ENCODE data around the gene KCTD21. TPM values are rescaled to one million over a fixed set of nuclear protein-coding genes. Genes with fewer than 3 reads are reported as not detected.

The KCTD21 gene
- total RNA-seq, 1 donor from 2014 or later, result 14.1 TPM

DNA sequence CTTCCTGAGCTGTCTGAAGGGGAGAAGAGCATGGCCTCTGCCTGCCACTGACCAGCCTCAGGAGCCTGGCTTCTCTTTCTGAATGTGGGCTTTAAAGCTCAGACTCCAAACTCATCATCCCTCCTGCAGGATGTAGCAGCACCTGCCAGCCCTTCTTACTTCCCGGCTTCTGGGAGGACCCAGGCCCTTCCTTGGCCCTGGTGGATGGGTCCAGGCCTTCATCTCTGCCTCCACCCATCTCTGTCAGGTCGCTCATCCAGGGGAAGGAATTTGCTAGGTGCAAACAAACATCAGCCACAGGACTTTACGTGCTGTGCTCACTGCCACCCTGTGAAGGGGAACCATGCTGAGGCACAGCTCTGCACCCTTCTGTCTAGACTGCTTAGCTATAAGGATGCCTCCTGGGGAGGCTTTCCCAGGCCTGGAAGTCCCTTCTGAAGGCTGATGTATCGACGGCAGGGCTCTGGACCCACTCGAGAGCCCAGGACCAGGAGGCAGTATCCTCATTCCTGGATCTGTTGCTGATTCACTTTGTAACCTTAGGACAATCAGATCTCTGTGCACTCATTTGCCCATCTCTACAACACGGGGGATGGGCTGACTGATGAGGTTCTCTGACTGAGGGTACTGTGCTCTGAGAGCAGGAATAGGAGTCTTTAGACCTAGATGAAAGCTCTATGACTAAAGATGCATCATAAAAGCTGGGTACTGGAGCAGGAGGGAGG, 31.2 kb upstream of the KCTD21 start:
- intact Hi-C loops (cut with micrococcal nuclease), result no loop called here

- intact Hi-C loops (cut with micrococcal nuclease), result no loop called here
These were observed 30.5 kb upstream of the KCTD21 start for GRCh38 chr11:78218707-78219492.

GRCh38 chr11:78217650-78218541, 29.5 kb upstream of the KCTD21 start:
- intact Hi-C loops (cut with micrococcal nuclease), result no loop called here

- intact Hi-C loops (cut with micrococcal nuclease), result no loop called here
These were observed 28.3 kb upstream of the KCTD21 start for GRCh38 chr11:78216571-78217287.

DNA sequence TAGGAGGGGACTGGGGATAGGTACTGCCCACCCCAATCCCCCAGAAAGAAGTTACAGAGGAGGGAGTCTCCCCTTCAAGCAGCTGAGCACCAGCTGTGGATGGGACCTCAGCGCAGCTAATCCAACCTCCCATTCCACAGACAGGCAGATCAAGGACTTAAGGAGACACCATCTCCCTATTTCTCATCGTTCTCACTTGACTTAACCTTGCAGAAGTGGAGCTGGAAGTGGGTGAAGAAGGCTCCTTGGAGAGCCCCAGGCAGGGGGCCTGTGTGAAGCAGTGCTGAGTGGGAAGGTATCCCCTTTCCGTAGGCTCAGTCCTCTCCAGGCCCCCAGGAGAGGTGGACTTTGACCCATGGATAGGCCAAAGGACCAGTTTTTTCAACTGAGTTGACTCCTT, 27.6 kb upstream of the KCTD21 start:
- intact Hi-C loops (cut with micrococcal nuclease), result no loop called here

- intact Hi-C loops (cut with micrococcal nuclease), result no loop called here
These were observed 26.1 kb upstream of the KCTD21 start for GRCh38 chr11:78214331-78215194.

DNA sequence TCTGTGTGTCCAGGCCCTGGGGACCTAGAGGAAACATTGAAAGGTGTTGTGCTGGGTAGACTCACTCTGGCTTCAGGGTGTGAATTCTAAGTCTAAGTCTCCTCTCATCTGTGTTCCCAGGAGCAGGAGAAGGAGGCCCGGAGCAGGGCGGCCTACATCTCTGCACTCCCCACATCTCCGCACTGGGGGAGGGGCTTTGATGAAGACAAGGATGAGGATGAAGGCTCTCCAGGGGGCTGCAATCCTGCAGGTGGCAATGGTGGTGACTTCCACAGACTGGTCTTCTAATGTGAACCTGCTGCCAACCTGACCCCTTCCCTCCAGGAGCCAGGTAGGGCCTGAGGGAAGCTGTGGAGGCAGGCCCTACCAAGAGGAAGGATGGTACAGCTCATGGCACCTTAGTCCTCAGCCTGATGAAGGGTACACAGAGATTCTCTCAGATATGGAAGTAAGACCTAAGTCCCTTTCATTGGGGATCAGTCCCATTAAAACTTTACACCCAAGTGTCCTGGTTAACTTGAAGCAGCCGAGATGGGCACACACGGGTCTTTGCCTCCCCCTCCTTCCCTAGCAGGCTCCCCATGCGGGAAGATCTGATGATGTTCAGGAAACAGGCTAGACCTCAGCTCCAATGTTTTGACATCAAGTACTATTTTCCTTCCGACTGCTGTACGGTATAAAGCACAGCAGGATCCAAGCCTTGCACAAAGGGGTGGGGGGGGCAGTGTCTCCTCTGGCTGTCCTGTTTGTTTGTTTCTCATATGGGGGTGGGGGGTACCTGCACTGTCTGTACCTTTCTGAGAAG, 25.3 kb upstream of the KCTD21 start:
- intact Hi-C loops (cut with micrococcal nuclease), result no loop called here

- intact Hi-C loops (cut with micrococcal nuclease), result no loop called here
These were observed 24.4 kb upstream of the KCTD21 start for GRCh38 chr11:78212586-78213371.

DNA sequence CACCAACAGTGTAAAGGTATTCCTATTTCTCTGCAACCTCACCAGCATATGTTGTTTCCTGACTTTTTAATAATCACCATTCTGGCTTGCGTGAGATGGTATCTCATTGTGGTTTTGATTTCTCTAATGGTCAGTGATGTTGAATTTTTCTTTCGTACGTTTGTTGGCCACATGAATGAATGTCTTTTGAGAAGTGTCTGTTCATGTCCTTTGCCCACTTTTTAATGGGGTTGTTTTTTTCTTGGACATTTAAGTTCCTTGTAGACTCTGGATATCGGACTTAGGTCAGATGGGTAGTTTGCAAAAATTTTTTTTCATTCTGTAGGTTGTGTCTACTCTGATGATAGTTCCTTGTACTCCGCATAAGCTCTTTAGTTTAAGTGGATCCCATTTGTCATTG, 23.1 kb upstream of the KCTD21 start:
- intact Hi-C loops (cut with micrococcal nuclease), result no loop called here

DNA sequence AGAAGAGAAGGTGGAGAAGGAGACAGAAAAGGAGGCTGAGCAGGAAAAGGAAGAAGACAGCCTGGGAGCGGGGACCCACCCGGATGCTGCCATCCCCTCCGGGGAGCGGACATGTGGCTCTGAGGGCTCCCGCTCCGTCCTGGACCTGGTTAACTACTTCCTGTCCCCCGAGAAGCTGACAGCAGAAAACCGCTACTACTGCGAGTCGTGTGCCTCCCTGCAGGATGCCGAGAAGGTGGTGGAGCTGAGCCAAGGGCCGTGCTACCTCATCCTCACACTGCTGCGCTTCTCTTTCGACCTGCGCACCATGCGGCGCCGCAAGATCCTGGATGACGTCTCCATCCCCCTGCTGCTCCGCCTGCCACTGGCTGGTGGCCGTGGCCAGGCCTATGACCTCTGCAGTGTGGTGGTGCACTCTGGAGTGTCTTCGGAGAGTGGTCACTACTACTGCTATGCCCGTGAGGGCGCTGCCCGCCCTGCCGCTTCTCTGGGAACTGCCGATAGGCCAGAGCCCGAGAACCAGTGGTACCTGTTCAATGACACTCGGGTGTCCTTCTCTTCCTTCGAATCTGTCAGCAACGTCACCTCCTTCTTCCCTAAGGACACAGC, 21.7 kb upstream of the KCTD21 start:
- intact Hi-C loops (cut with micrococcal nuclease), result no loop called here

- intact Hi-C loops (cut with micrococcal nuclease), result no loop called here
These were observed 21.1 kb upstream of the KCTD21 start for GRCh38 chr11:78209478-78209877.

DNA sequence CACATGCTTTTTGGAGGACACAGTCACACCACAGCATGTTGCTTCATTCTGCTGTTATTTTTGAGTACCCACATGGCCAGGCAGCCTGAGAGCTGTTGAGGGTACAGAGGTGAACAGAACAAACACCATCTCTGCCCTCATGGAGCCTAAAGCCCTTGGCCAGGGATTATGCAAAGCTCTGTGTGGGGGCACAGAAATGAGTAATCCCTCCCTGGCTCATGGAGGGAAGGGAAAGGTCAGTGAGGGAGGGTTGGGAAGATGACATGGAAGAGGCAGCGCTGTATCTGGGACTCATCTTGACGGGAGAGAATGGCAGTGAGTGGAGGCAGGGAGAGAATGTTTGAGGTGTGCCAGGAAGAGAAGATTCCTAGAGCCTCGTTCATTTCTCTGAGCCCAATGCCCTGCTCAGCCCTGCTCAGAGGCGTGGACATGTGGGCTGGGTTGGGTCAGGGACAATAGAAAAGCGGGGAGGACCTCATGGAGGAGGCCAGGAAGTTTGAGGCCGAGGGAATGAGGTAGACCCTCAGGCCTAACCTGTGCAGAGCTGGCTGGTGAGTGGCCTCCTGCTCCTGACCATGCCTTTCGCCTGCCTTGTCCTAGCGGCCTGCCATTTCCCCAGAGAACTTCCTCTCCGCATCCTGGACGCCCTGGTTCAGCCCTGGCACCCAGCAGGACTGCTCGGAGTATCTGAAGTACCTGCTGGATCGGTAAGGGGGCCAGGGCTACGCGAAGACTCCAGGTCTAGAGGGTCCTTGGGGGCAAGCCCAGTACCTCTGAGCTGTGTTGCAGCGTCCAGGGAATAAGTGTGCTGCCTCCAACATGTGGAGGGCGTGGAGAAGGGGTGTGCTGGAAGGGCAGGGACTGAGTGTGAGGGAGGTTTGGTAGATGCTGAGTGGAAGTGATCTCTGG, 20.1 kb upstream of the KCTD21 start:
- intact Hi-C loops (cut with micrococcal nuclease), result no loop called here

DNA sequence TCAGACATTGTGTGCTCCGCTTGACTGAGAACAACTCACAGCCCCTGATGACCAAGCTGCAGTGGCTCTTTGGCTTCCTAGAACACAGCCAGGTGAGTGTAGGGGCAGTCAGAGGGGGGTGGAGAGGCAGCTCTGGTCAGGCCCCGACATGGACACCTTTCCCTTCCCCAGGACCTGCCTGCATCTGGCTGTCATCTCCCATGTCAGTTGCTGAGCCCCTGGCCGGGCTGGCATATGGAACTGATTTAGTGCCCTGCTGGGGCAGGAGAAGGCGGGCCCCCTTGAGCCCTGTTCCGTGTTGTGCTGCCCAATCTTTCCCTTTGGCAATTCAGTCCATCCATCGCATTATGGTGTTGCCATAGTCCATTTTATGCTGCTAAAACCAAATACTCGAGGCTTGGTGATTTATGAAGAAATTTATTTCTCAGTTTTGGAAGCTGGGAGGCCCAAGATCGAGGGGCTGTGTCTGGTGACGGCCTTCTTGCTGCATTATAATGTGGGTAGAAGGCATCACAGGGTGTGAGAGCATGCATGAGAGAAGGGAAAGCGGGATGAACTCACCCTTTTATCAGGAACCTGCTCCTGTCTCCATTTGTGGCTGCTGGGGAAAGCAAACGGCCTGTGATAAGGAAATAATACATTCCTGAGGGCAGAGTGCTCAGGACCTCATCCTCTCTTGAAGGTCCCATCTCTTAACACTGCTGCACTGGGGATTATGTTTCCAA, 19.3 kb upstream of the KCTD21 start:
- intact Hi-C loops (cut with micrococcal nuclease), result no loop called here

- intact Hi-C loops (cut with micrococcal nuclease), result no loop called here
These were observed 17.3 kb upstream of the KCTD21 start for GRCh38 chr11:78205691-78206090.

- intact Hi-C loops (cut with micrococcal nuclease), result no loop called here
These were observed 16.8 kb upstream of the KCTD21 start for GRCh38 chr11:78205256-78205655.

GRCh38 chr11:78203184-78203583, 14.8 kb upstream of the KCTD21 start:
- intact Hi-C loops (cut with micrococcal nuclease), result loop anchor here (1.0 to 5.0 kb wide), 3 partner anchors 64 to 382 kb away; partner anchors contain the start of genes AAMDC, ALG8, NDUFC2 and RSF1
